HG03045 (cell line): ENCODE results near the gene ANKRD55.
"Not testable (repeated sequence)": the region's sequence is repeated elsewhere in the genome, so short reads cannot be mapped to it uniquely, and the experiment has no call there.

Experiments used
- ATAC-seq: cut with Tn5 transposase; IDR thresholded peaks from one replicate; pipeline ENCODE4 v1.9.1; 2021; ENCODE audit warnings: mild to moderate bottlenecking, moderate library complexity; ENCODE audit not compliant: unreplicated experiment

ANKRD55 gene

GRCh38 chr5:56211298-56211865 is 21.7 kb downstream of the ANKRD55 start:
- ATAC-seq = no peak

DNA sequence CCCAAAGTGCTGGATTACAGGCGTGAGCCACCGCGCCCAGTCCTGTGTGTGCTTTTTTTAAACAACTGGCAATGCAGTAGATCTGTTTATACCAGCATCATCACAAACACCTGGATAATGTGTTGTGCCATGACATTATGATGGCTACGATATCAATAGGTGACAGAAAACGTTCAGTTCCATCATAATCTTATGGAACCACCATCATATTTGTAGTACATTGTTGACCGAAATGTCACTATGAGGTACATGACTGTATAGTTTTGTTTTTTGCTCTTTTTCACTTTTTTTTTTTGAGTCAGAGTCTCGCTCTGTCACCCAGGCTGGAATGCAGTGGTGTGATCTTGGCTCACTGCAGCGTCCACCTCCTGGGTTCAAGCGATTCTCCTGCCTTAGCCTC is 24.4 kb downstream of the ANKRD55 start:
- no peak for ATAC-seq

DNA sequence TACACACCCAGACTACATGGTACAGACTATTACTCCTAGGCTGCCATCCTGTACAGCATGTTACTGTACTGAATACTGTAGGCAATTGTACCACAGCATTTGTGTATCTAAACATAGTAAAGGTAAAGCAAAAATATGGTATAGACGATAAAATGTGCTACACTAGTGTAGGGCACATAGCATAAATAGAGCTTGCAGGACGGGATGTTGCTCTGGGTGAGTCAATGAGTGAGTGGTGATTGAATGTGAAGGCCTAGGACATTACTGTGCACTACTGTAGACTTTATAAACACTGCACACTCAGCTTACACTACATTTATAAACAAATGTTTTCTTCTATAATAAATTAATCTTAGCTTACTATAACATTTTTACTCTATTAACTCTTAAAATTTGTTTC is 25.6 kb downstream of the ANKRD55 start:
- no peak for ATAC-seq

- no peak for ATAC-seq
Observed at GRCh38 chr5:56206126-56206910, 26.8 kb downstream of the ANKRD55 start.

DNA sequence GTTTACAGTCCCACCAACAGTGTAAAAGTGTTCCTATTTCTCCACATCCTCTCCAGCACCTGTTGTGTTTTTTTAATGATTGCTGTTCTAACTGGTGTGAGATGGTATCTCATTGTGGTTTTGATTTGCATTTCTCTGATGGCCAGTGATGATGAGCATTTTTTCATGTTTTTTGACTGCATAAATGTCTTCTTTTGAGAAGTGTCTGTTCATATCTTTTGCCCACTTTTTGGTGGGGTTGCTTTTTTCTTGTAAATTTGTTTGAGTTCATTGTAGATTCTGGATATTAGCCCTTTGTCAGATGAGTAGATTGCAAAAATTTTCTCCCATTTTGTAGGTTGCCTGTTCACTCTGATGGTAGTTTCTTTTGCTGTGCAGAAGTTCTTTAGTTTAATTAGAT is 29.2 kb downstream of the ANKRD55 start:
- ATAC-seq = not testable (repeated sequence)

DNA sequence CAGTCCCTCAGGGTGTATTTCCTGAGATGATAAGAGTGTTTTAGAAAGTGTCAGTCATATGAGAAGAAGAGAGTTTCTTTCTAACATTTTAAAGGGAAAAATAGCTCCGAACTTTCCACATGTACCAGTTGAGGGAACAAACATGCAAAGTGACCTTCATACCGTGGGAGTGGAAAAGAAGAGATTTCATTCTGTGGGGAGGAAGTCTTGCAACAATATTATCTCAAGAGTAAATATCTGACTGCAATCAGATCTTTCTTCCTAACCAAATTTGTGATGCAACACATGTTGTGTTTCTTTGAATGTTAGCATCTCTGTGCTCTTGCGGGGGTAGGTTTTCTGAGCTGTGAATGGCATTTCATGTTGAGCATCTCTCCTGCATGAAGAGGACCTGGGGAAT is 30.6 kb downstream of the ANKRD55 start:
- ATAC-seq = no peak

GRCh38 chr5:56201762-56202261 is 31.3 kb downstream of the ANKRD55 start:
- ATAC-seq = not testable (repeated sequence)

- peak; percentile 94 for ATAC-seq
Observed at GRCh38 chr5:56200971-56201666, 32.0 kb downstream of the ANKRD55 start.

GRCh38 chr5:56195016-56195415 is 38.1 kb downstream of the ANKRD55 start:
- no peak for ATAC-seq

DNA sequence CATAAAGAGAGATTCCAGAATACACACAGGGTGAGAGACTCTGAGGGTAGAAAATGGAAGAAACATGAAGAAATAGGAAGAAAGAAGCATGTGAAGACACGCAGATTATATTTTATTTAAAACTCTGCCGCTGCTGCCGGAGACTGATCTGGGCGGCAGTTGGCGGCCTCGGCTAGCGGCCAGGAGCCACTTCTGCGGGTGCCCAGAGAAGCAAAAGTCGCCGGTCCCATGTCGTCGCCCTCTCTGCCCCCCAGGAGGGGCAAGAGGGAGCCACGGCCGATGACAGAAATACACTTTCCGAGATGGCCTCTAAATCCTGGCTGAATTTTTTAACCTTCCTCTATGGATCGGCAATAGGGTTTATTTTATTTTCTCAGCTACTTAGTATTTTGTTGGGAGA is 40.9 kb downstream of the ANKRD55 start:
- ATAC-seq = no peak

- ATAC-seq = no peak
Observed at GRCh38 chr5:56191656-56192055, 41.5 kb downstream of the ANKRD55 start.

- no peak for ATAC-seq
Observed at GRCh38 chr5:56190497-56190896, 42.6 kb downstream of the ANKRD55 start.

DNA sequence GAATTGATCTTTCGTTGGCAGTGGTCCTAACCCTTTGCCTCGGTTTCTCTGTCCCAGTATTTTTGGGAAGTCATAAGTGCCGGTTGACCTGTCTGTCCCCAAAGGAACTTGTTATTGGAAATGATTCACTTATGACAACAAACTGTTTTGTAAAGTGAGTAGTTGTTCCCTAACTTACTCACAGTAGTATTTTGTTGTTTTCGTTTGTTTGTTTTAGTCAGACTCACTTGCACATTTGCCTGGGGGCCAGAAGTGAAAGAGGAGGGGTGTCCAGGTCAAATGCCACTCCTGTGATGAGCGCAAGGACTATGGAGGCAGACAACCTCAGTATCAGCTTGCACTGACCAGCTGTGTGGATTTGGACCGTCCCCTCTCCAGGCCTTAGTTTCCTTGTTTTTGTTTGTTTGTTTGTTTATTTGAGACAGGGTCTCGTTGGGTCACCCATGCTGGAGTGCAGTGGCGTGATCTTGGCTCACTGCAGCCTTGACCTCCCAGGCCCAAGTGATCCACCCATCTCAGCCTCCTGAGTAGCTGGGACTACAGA is 47.3 kb downstream of the ANKRD55 start:
- ATAC-seq = no peak

- no peak for ATAC-seq
Observed at GRCh38 chr5:56183506-56183905, 49.6 kb downstream of the ANKRD55 start.

- no peak for ATAC-seq
Observed at GRCh38 chr5:56179442-56179841, 53.7 kb downstream of the ANKRD55 start.

DNA sequence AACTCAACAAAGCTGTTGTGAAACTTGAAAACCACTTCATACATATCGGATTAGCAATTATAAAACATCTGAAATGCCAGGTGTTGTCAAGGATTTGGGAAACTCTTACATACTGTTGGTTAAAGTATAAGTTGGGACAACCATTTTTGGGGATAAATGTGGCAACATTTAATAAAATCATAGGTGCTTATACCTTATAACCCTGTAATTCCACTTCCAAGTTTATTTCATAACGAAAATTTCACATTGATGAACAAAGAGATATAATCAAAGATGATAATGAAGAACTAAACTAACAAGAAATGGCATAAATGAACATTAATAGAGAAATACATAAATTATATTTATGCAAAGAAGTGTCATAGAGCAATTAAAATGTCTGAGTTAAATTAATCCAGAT is 54.3 kb downstream of the ANKRD55 start:
- no peak for ATAC-seq

DNA sequence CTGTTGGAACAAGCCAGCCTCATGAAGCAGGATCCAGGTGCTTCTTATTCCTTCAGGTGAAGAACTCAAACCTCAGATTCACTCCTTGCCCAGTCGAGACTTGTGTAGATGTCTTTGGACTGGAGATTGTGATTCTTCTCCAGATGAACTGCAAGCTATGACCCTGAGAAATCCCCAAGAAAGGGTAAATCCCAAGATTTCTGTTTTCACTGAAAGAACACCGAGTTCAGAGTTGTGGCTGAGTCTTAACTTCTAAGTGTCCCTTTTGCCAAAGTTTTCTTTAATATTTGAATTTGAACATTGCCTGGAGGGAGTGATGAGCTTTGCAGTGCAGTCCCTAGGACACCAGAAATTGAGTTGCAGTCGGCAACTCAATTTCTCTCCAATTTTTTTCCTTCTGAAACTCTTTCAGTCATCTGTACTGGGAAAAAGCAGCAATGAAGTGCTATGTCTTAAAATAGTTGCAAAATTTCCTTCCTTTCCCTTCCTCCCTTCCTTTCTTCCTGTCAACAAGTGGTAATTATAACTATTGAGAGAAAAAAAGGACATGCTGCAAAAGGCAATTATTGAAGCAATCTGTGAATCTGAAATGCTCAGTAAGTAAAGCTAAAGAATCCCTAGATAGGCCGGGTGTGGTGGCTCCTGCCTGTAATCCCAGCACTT is 56.1 kb downstream of the ANKRD55 start:
- no peak for ATAC-seq

- no peak for ATAC-seq
Observed at GRCh38 chr5:56176155-56176798, 56.9 kb downstream of the ANKRD55 start.

GRCh38 chr5:56175488-56175887 is 57.6 kb downstream of the ANKRD55 start:
- no peak for ATAC-seq

DNA sequence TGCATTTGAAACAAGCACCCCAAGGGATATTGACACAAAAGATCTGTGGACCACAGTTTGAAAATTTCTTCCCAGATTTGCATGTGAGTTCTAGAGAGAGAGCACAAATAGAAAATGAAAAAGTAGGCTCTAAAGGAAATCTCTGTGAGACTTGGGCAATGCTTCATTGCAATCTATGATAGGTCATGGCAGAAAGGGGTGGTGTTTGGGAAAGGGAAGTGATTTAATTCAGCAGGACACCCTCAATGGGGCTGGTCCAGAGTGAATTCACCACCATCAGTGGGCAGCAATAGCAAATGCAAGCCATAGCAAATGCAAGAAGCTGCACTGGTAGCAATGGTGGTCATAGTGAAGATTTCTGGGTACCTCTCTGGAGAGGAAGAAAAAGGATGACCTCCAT is 58.1 kb downstream of the ANKRD55 start:
- no peak for ATAC-seq

GRCh38 chr5:56172241-56172640 is 60.9 kb downstream of the ANKRD55 start:
- no peak for ATAC-seq
